HepG2 (cell line): ENCODE data around the gene CPEB4. TPM values are rescaled to one million over a fixed set of nuclear protein-coding genes. Genes with fewer than 3 reads are reported as not detected.

Experiments used
- ATAC-seq: fragments of 200-7000 bp; cut with Tn5 transposase; 3 replicates; pipeline ENCODE4 v1.9.1; 2020; ENCODE audit warnings: mild to moderate bottlenecking, moderate library complexity
- BruUV-seq: library from RNA; stranded (reverse); fragments of 400-500 nt; replicated peaks from 2 replicates; lab custom pipeline; 2021; lab: Mats Ljungman, UMichigan
- CTCF ChIA-PET: fragments of 300-600 bp; formaldehyde crosslinking; extraction: SDS; loops from one replicate; lab custom pipeline; 2021; ENCODE audit warnings: low total read pairs, inconsistent platforms, low intra/inter-chr PET ratio; lab: Yijun Ruan, JAX
- POLR2A ChIA-PET: fragments of 350-600 bp; sonication (Branson Sonifier 250); formaldehyde crosslinking; loops from one replicate; lab custom pipeline; 2020; ENCODE audit warnings: antibody characterized with exemption, inconsistent platforms; lab: Yijun Ruan, JAX
- DNase-seq: peaks from one replicate; pipeline ENCODE4 v3.0.0-alpha.2; 2015; ENCODE audit warnings: low spot score
- FAIRE-seq: peaks from 3 replicates; lab custom pipeline; 2011; peaks lifted over from hg19 to GRCh38; lab: Jason Lieb, UNC
- H2AFZ ChIP-seq: one replicate; pipeline ENCODE4 v1.6.1; 2011; ENCODE audit warnings: low read length, inconsistent platforms
- H3K27ac ChIP-seq: fragments of 300-600 bp; 3 replicates; pipeline ENCODE4 v1.8.0; 2011; ENCODE audit warnings: mixed run types, mild to moderate bottlenecking, mixed read lengths, low read length, inconsistent platforms; ENCODE audit not compliant: insufficient read depth; ENCODE audit errors: extremely low read length
- H3K27me3 ChIP-seq, 2 experiments: fragments of 200-600 bp in 1 of 2; 2 replicates in 1 of 2; 3 replicates in 1 of 2; pipeline versions ENCODE4 v1.6.0 to v1.8.0; 2011; ENCODE audit warnings: low read length in 2 of 2, mild to moderate bottlenecking in 2 of 2, moderate library complexity in 2 of 2, inconsistent platforms in 1 of 2; ENCODE audit not compliant: insufficient read depth in 2 of 2, control insufficient read depth in 1 of 2
- H3K36me3 ChIP-seq, 2 experiments: fragments of 200-600 bp in 1 of 2; replicated peaks in 1 of 2; 2 replicates in 1 of 2; 3 replicates in 1 of 2; pipeline versions ENCODE4 v1.5.1 to v1.8.0; 2011; ENCODE audit warnings: low read length in 2 of 2, inconsistent platforms in 1 of 2; ENCODE audit not compliant: insufficient read depth in 2 of 2, control insufficient read depth in 1 of 2
- H3K4me1 ChIP-seq: 2 replicates; pipeline ENCODE4 v1.5.1; 2012; ENCODE audit warnings: low read length, inconsistent platforms; ENCODE audit not compliant: insufficient read depth
- H3K4me2 ChIP-seq: 2 replicates; pipeline ENCODE4 v1.6.0; 2011; ENCODE audit warnings: low read depth, low read length, inconsistent platforms
- H3K4me3 ChIP-seq, 3 experiments: fragments of 200-600 bp in 1 of 3; sonication (generic), shearing (Covaris generic) in 1 of 3; replicated peaks in 1 of 3; 2 replicates each; pipeline ENCODE4 v1.5.1; 2011 to 2016; ENCODE audit warnings: low read length in 3 of 3, inconsistent platforms in 2 of 3, low read depth in 2 of 3, mild to moderate bottlenecking in 2 of 3, control low read depth in 1 of 3, mixed read lengths in 1 of 3; ENCODE audit not compliant: insufficient read depth in 1 of 3
- H3K79me2 ChIP-seq: one replicate; pipeline ENCODE4 v1.6.1; 2011; ENCODE audit warnings: low read length, inconsistent platforms; ENCODE audit not compliant: insufficient read depth
- H3K9ac ChIP-seq: 2 replicates; pipeline ENCODE4 v1.6.0; 2011; ENCODE audit warnings: mild to moderate bottlenecking, low read depth, low read length, inconsistent platforms; ENCODE audit not compliant: insufficient read depth
- H3K9me3 ChIP-seq: 2 replicates; pipeline ENCODE4 v1.5.1; 2012; ENCODE audit warnings: mild to moderate bottlenecking, low read length
- H4K20me1 ChIP-seq: 2 replicates; pipeline ENCODE4 v1.6.0; 2011; ENCODE audit warnings: inconsistent platforms, mild to moderate bottlenecking, low read length, moderate library complexity; ENCODE audit not compliant: insufficient read depth
- HOXA3 ChIP-seq: sonication (generic); formaldehyde crosslinking; IDR thresholded peaks from 2 replicates; pipeline ENCODE4 v1.5.0; 2020; ENCODE audit warnings: missing genetic modification reagents
- HOXA9 ChIP-seq: sonication (generic); formaldehyde crosslinking; IDR thresholded peaks from 2 replicates; pipeline ENCODE4 v1.8.1; 2022; ENCODE audit warnings: missing genetic modification reagents, mild to moderate bottlenecking, moderate library complexity, borderline replicate concordance
- LCORL ChIP-seq, 2 experiments: fragments of 450-650 bp in 1 of 2; sonication (generic) in 1 of 2; formaldehyde crosslinking in 1 of 2; IDR thresholded peaks; 2 replicates each; pipeline versions ENCODE4 v1.5.0 to v1.6.1; 2017 to 2020; ENCODE audit warnings: antibody characterized with exemption in 1 of 2, missing genetic modification reagents in 1 of 2
- MEIS2 ChIP-seq: sonication (generic); formaldehyde crosslinking; IDR thresholded peaks from 2 replicates; pipeline ENCODE4 v1.9.0; 2021; ENCODE audit warnings: mild to moderate bottlenecking, missing genetic modification reagents
- NFIB ChIP-seq: sonication (generic); formaldehyde crosslinking; IDR thresholded peaks from 2 replicates; pipeline ENCODE4 v1.9.0; 2021; ENCODE audit warnings: missing genetic modification reagents, mild to moderate bottlenecking, borderline replicate concordance
- PRMT3 ChIP-seq: sonication (generic); formaldehyde crosslinking; IDR thresholded peaks from 2 replicates; pipeline ENCODE4 v1.8.1; 2022; ENCODE audit warnings: low read depth, mild to moderate bottlenecking, moderate library complexity, missing genetic modification reagents, borderline replicate concordance
- SIN3A ChIP-seq: IDR thresholded peaks from 2 replicates; pipeline ENCODE4 v1.6.1; 2011; ENCODE audit warnings: low read depth, mild to moderate bottlenecking, control low read depth, low read length, borderline replicate concordance
- TEAD3 ChIP-seq: optimal IDR thresholded peaks from 2 replicates; pipeline ENCODE3; 2016; ENCODE audit warnings: borderline replicate concordance
- ZMAT3 ChIP-seq: sonication (generic); formaldehyde crosslinking; conservative IDR thresholded peaks from 2 replicates; pipeline ENCODE4 v1.7.0; 2021; ENCODE audit warnings: missing genetic modification reagents
- ZNF264 ChIP-seq: sonication (generic); formaldehyde crosslinking; IDR thresholded peaks from 2 replicates; pipeline ENCODE4 v1.4.0; 2020; ENCODE audit warnings: missing genetic modification reagents
- WGBS: methylation state at CpG from one replicate; pipeline ENCODE4 v1.1.6; 2017; ENCODE audit warnings: low lambda C conversion rate; 5-methylcytosine and 5-hydroxymethylcytosine counted together
- in situ Hi-C: cut with HindIII; loops from 2 replicates; pipeline ENCODE4 v1.10.0; 2017; ENCODE audit warnings: low pct_unique_long_range_greater_than_20kb; ENCODE audit not compliant: extremely low pct_ligation_motif_present
- intact Hi-C: fragments of 100-400 bp; cut with micrococcal nuclease; formaldehyde crosslinking; loops from one replicate; pipeline ENCODE4 v1.10.0; 2022; ENCODE audit not compliant: unreplicated experiment
- polyA plus RNA-seq, 8 experiments: library from polyadenylated mRNA; depleted of rRNA in 3 of 8; stranded (reverse) in 7 of 8; unstranded in 1 of 8; fragments of >200 nt; fragmentation: Illumina TruSeq in 4 of 8; extraction: Trizol in 4 of 8; gene quantifications; 2 replicates each; pipeline versions ENCODE4 v1.2.1 to v1.2.3, GENCODE V29; 2011 to 2016; ENCODE audit warnings: low read depth in 4 of 8, missing spikeins in 1 of 8, mixed read lengths in 1 of 8; ENCODE audit not compliant: insufficient read depth in 1 of 8
- total RNA-seq, 5 experiments: library from RNA; depleted of rRNA; stranded (reverse); fragments of >200 nt; fragmentation: Illumina TruSeq; extraction: Trizol; gene quantifications; 2 replicates each; pipeline ENCODE4 v1.2.3, GENCODE V29; 2016; ENCODE audit warnings: low read depth in 1 of 5
- TF ChIP-seq, protein P1 (sequence below): sonication (generic); formaldehyde crosslinking; IDR thresholded peaks from 2 replicates; pipeline ENCODE4 v1.5.0; 2020; ENCODE audit warnings: missing genetic modification reagents
- TF ChIP-seq, protein P2 (sequence below): sonication (generic); formaldehyde crosslinking; IDR thresholded peaks from 2 replicates; pipeline ENCODE4 v1.4.0; 2020; ENCODE audit warnings: missing genetic modification reagents, mild to moderate bottlenecking, borderline replicate concordance
- TF ChIP-seq, protein P3 (sequence below): sonication (generic); formaldehyde crosslinking; conservative IDR thresholded peaks from 2 replicates; pipeline ENCODE4 v1.8.0; 2022; ENCODE audit warnings: mild to moderate bottlenecking, moderate library complexity, missing genetic modification reagents

Gene CPEB4
- total and polyA plus RNA-seq, 2 of the 13 experiments (the other 11 are each of a cell fraction or from before 2014, with no cell fraction given): 7.7 to 26.7 TPM

DNA sequence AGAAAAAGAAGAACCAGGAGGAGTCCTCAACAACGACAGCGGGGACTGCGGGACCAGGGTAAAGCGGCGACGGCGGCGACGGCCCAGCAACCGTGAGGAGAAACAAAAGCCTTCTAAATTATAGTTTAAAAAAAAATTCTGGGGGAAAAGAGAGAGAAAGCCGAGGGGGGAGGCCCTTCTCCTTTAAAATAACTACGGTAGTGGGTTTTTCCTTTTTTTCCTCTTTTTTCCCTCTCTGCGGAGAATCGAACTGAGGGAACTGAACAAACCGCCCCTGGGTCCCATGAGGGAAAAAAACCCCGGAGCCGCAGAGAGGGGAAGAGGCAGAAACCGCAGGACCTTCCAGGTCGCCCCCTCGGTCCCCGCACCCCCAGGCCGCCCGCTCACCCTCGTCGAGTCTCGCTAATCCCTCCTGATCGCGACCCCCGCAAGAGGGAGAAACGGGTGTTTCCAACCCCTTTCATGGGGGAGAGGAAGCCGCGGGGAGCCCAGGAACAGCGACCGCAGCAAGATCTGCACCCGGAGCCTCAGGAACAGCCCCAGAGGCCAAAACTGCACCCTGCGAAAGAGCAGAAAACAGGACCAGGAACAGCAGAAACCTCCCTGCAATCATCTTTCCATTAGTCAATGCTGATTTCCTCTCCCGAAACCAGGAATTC lies 453 bp downstream of the CPEB4 start (continued):
- 0 out of 2 replicates have a peak, but pooled peaks have one; percentile 11 for TF ChIP-seq ZMAT3 (CRISPR knock-in tag)
- TF ChIP-seq MEIS2: 0 out of 2 replicates have a peak, but pooled peaks have one; percentile 5
- TF ChIP-seq PRMT3 (CRISPR knock-in tag): no peak
- 0 out of 2 replicates have a peak, but pooled peaks have one; percentile 47 for TF ChIP-seq SIN3A
- TF ChIP-seq ZNF264: 0 out of 2 replicates have a peak, but pooled peaks have one; percentile 18
- no peak for TF ChIP-seq NFIB
- no peak for TF ChIP-seq HOXA9 (CRISPR knock-in tag)
- TF ChIP-seq TEAD3: no peak
- TF ChIP-seq LCORL (IDR thresholded peaks at IDR 0.05): no peak
- TF ChIP-seq LCORL (CRISPR knock-in tag; IDR thresholded peaks at IDR 0.05): 0 out of 2 replicates have a peak, but pooled peaks have one; percentile 9
- TF ChIP-seq, protein P1, sequence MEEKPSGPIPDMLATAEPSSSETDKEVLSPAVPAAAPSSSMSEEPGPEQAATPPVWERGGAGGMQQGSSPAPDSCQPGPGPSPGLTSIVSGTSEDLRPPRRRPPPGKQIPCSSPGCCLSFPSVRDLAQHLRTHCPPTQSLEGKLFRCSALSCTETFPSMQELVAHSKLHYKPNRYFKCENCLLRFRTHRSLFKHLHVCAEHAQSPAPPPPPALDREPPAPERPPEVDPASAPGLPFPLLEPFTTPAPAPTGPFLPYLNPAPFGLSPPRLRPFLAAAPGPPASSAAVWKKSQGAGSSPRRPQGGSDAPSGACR: 0 out of 2 replicates have a peak, but pooled peaks have one; percentile 57

DNA sequence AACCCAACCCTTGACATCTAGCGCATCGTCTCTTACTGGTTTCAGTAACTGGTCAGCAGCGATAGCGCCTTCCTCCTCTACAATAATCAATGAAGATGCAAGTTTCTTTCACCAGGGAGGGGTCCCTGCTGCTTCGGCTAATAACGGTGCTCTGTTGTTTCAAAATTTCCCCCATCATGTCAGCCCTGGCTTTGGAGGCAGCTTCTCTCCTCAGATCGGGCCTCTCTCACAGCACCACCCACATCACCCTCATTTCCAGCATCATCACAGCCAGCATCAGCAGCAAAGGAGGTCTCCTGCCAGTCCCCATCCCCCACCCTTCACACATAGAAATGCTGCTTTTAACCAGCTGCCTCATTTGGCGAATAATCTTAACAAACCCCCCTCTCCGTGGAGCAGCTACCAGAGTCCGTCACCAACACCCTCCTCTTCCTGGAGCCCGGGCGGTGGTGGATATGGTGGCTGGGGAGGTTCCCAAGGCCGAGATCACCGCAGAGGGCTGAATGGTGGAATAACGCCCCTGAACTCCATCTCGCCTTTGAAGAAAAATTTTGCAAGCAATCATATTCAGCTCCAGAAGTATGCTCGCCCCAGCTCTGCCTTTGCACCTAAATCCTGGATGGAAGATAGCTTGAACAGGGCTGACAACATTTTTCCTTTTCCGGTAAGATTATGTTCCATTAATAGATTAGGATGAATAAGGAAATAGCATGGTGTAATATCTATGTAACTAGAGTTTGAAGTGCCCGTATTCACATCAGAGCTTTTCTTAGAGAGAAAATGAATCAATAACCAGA lies 2.2 kb downstream of the CPEB4 start:
- no peaks in the 10 kb centered on the region for H4K20me1 ChIP-seq
- peak overlapping the region; percentile 79 to 90 (median 81) for H3K4me3 ChIP-seq
- CTCF ChIA-PET: no interaction called here
- H2AFZ ChIP-seq: no peak overlapping the region
- peaks cover 42% of the 10 kb centered on the region for H3K4me1 ChIP-seq
- ATAC-seq (peak; percentile 45), DNase-seq (no peak), FAIRE-seq (no peak)
- 13% methylated on average over 19 of the region's 19 CpGs for WGBS
- H3K27ac ChIP-seq: peak overlapping the region; percentile 46
- intact Hi-C loops (no loop called here), in situ Hi-C loops (loop anchor here (5.0 kb wide), 1 partner anchor 82 kb away; no protein-coding TSS in a partner anchor)
- peak overlapping the region; percentile 80 for H3K4me2 ChIP-seq
- POLR2A ChIA-PET: interaction anchor here (0.6 to 4.7 kb wide), 10 partner anchors 13 to 201 kb away, joined by 3 to 28 read pairs (median 5); no protein-coding TSS in a partner anchor
- H3K79me2 ChIP-seq: peaks cover 65% of the 10 kb centered on the region
- peak overlapping the region; percentile 75 for H3K9ac ChIP-seq
- no peaks in the 10 kb centered on the region for H3K36me3 ChIP-seq
- no peaks in the 10 kb centered on the region for H3K27me3 ChIP-seq
- no peaks in the 10 kb centered on the region for H3K9me3 ChIP-seq
- BruUV-seq: no TSS peak
- 0 out of 2 replicates have a peak, but pooled peaks have one; percentile 29 for TF ChIP-seq HOXA3 (CRISPR knock-in tag)
- TF ChIP-seq, protein P2, sequence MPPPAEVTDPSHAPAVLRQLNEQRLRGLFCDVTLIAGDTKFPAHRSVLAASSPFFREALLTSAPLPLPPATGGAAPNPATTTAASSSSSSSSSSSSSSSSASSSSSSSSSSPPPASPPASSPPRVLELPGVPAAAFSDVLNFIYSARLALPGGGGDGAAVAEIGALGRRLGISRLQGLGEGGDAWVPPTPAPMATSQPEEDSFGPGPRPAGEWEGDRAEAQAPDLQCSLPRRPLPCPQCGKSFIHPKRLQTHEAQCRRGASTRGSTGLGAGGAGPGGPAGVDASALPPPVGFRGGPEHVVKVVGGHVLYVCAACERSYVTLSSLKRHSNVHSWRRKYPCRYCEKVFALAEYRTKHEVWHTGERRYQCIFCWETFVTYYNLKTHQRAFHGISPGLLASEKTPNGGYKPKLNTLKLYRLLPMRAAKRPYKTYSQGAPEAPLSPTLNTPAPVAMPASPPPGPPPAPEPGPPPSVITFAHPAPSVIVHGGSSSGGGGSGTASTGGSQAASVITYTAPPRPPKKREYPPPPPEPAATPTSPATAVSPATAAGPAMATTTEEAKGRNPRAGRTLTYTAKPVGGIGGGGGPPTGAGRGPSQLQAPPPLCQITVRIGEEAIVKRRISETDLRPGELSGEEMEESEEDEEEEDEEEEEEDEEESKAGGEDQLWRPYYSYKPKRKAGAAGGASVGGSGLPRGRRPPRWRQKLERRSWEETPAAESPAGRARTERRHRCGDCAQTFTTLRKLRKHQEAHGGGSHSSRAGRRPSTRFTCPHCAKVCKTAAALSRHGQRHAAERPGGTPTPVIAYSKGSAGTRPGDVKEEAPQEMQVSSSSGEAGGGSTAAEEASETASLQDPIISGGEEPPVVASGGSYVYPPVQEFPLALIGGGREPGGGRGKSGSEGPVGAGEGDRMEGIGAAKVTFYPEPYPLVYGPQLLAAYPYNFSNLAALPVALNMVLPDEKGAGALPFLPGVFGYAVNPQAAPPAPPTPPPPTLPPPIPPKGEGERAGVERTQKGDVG (CRISPR knock-in tag): peak; percentile 60; the same call in 1 of the 2 replicates
- TF ChIP-seq, protein P3, sequence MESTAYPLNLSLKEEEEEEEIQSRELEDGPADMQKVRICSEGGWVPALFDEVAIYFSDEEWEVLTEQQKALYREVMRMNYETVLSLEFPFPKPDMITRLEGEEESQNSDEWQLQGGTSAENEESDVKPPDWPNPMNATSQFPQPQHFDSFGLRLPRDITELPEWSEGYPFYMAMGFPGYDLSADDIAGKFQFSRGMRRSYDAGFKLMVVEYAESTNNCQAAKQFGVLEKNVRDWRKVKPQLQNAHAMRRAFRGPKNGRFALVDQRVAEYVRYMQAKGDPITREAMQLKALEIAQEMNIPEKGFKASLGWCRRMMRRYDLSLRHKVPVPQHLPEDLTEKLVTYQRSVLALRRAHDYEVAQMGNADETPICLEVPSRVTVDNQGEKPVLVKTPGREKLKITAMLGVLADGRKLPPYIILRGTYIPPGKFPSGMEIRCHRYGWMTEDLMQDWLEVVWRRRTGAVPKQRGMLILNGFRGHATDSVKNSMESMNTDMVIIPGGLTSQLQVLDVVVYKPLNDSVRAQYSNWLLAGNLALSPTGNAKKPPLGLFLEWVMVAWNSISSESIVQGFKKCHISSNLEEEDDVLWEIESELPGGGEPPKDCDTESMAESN: no peak
